A204.1 (cell line): ENCODE data around the gene ARV1.
"Not testable (repeated sequence)": the region's sequence is repeated elsewhere in the genome, so short reads cannot be mapped to it uniquely, and the experiment has no call there.

Experiments used
- FAIRE-seq: peaks from 2 replicates; lab custom pipeline; 2012; peaks lifted over from hg19 to GRCh38; lab: Jason Lieb, UNC

The ARV1 gene

GRCh38 chr1:231045286-231045685, 66.4 kb downstream of the ARV1 start:
- FAIRE-seq = no peak

GRCh38 chr1:231045921-231046729, 67.2 kb downstream of the ARV1 start:
- FAIRE-seq = not testable (repeated sequence)

GRCh38 chr1:231046730-231047395, 68.0 kb downstream of the ARV1 start:
- no peak for FAIRE-seq

GRCh38 chr1:231047529-231047928, 68.6 kb downstream of the ARV1 start:
- FAIRE-seq = not testable (repeated sequence)

GRCh38 chr1:231048419-231048818, 69.5 kb downstream of the ARV1 start:
- FAIRE-seq = not testable (repeated sequence)

GRCh38 chr1:231049121-231049979, 70.5 kb downstream of the ARV1 start:
- no peak for FAIRE-seq
